ENCODE results near the gene ROPN1L. TPM values are rescaled to one million over a fixed set of nuclear protein-coding genes. Genes with fewer than 3 reads are reported as not detected.

ROPN1L gene
- total RNA-seq, 2 donors from 2014 or later: 34.9 TPM; not detected in 1

- no peak for TF ChIP-seq POLR2A (IDR thresholded peaks at IDR 0.05)
- TF ChIP-seq CTCF (IDR thresholded peaks at IDR 0.05): no peak
- TF ChIP-seq POLR2AphosphoS5 (IDR thresholded peaks at IDR 0.05): no peak
- Histone ChIP-seq H3K4me1 (replicated peaks) (no peaks in the 10 kb centered on the region), H3K9me3 (no peaks in the 10 kb centered on the region), H3K4me3 (no peak overlapping the region), H3K36me3 (no peaks in the 10 kb centered on the region), H3K27ac (no peak overlapping the region), H3K27me3 (replicated peaks; ENCODE audit: insufficient read depth) (no peaks in the 10 kb centered on the region)
- WGBS: 95% methylated on average over 6 of the region's 6 CpGs
- DNase-seq (ENCODE audit: low spot score): no peak
- intact Hi-C loops (cut with DNase I): loop anchor here (10.0 kb wide), 1 partner anchor 1553 kb away; no protein-coding TSS in a partner anchor
These were observed 30.0 kb downstream of the ROPN1L start for GRCh38 chr5:10471677-10472076.

DNA sequence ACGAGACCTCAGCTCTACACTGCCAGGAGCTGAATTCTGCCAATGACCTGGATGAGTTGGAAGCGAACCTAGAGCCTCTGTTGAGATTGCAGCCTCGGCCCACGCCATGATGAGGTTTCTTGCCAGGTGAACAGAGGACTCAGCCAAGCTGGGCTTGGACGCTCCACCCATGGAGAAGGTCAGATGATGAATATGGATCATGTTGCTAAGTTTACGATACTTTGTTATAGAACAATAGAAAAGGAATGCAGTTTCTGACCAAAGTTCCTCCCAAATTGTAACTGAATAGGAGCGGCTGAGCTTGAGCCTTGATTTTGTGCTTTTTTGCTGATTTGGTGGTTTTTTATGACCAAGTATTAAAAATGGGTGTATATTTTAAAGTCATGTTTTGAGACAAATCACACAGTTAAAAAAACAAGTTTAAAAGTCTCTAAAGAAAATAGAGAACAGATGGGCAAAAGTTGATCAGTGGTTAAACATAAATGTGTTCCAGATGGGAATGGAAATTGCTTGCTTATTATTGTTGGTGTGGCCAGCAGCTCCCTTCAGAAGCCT is 32.9 kb downstream of the ROPN1L start:
- DNase-seq (ENCODE audit: low spot score): no peak
- Histone ChIP-seq H3K4me3 (no peak overlapping the region), H3K4me1 (replicated peaks) (no peaks in the 10 kb centered on the region), H3K27me3 (replicated peaks; ENCODE audit: insufficient read depth) (no peaks in the 10 kb centered on the region), H3K27ac (no peak overlapping the region), H3K9me3 (no peaks in the 10 kb centered on the region), H3K36me3 (no peaks in the 10 kb centered on the region)
- intact Hi-C loops (cut with DNase I): loop anchor here (10.0 kb wide), 1 partner anchor 1550 kb away; no protein-coding TSS in a partner anchor
- WGBS: 54% methylated on average over 7 of the region's 7 CpGs
- TF ChIP-seq CTCF (IDR thresholded peaks at IDR 0.05) (no peak), POLR2AphosphoS5 (IDR thresholded peaks at IDR 0.05) (no peak), POLR2A (IDR thresholded peaks at IDR 0.05) (no peak)

- intact Hi-C loops (cut with DNase I): loop anchor here (10.0 kb wide), 1 partner anchor 1549 kb away; no protein-coding TSS in a partner anchor
- WGBS: 91% methylated on average over 12 of the region's 12 CpGs
- no peaks in the 10 kb centered on the region for H3K4me1 ChIP-seq (replicated peaks)
- no peak overlapping the region for H3K4me3 ChIP-seq
- no peak overlapping the region for H3K27ac ChIP-seq
- no peaks in the 10 kb centered on the region for H3K36me3 ChIP-seq
- TF ChIP-seq CTCF (IDR thresholded peaks at IDR 0.05): no peak
- TF ChIP-seq POLR2A (IDR thresholded peaks at IDR 0.05): no peak
- no peak for TF ChIP-seq POLR2AphosphoS5 (IDR thresholded peaks at IDR 0.05)
- no peaks in the 10 kb centered on the region for H3K27me3 ChIP-seq (replicated peaks; ENCODE audit: insufficient read depth)
- no peak for DNase-seq (ENCODE audit: low spot score)
- H3K9me3 ChIP-seq: no peaks in the 10 kb centered on the region
These were observed 34.4 kb downstream of the ROPN1L start for GRCh38 chr5:10475931-10476676.

DNA sequence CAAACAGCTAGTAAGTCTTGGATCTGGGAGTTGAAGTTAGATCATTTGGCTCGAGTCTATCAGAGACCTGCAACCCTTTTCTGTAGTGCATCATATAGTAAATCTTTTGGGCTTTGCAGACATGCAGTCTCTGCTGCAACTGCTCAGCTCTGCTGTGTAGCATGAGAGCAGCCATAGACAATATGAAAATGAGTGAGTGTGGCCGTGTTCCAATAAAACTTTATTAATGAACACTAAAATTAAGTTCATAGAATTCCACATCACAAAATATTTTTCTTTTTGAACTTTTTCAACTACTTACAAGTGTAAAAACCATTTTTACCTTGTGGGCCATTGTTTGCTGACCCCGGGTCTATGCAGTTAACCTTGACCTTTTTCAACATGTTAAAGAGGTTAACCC is 35.2 kb downstream of the ROPN1L start:
- intact Hi-C loops (cut with DNase I): loop anchor here (10.0 kb wide), 1 partner anchor 1548 kb away; no protein-coding TSS in a partner anchor
- Histone ChIP-seq H3K27me3 (replicated peaks; ENCODE audit: insufficient read depth) (no peaks in the 10 kb centered on the region), H3K4me1 (replicated peaks) (no peaks in the 10 kb centered on the region), H3K36me3 (no peaks in the 10 kb centered on the region), H3K4me3 (no peak overlapping the region), H3K9me3 (no peaks in the 10 kb centered on the region), H3K27ac (no peak overlapping the region)
- WGBS: 94% methylated on average over 3 of the region's 3 CpGs
- no peak for DNase-seq (ENCODE audit: low spot score)
- no peak for TF ChIP-seq POLR2A (IDR thresholded peaks at IDR 0.05)
- TF ChIP-seq CTCF (IDR thresholded peaks at IDR 0.05): no peak
- TF ChIP-seq POLR2AphosphoS5 (IDR thresholded peaks at IDR 0.05): no peak
